GM12865 (cell line): ENCODE measurements around the gene LYRM1.

ENCODE experiments used
- DNase-seq: peaks from one replicate; pipeline ENCODE4 v3.0.0; 2010; ENCODE audit warnings: low read depth
- H3K4me3 ChIP-seq: 2 replicates; pipeline ENCODE4 v1.5.1; 2011; ENCODE audit warnings: mild to moderate bottlenecking, low read depth, low read length, control low read depth
- TF ChIP-seq, protein P1 (sequence below): IDR thresholded peaks from 2 replicates; pipeline ENCODE4 v1.5.1; 2011; ENCODE audit warnings: low read length, control low read depth, low read depth, inconsistent platforms; ENCODE audit not compliant: insufficient read depth; ENCODE audit errors: missing control alignments

The LYRM1 gene, protein sequence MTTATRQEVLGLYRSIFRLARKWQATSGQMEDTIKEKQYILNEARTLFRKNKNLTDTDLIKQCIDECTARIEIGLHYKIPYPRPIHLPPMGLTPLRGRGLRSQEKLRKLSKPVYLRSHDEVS

DNA sequence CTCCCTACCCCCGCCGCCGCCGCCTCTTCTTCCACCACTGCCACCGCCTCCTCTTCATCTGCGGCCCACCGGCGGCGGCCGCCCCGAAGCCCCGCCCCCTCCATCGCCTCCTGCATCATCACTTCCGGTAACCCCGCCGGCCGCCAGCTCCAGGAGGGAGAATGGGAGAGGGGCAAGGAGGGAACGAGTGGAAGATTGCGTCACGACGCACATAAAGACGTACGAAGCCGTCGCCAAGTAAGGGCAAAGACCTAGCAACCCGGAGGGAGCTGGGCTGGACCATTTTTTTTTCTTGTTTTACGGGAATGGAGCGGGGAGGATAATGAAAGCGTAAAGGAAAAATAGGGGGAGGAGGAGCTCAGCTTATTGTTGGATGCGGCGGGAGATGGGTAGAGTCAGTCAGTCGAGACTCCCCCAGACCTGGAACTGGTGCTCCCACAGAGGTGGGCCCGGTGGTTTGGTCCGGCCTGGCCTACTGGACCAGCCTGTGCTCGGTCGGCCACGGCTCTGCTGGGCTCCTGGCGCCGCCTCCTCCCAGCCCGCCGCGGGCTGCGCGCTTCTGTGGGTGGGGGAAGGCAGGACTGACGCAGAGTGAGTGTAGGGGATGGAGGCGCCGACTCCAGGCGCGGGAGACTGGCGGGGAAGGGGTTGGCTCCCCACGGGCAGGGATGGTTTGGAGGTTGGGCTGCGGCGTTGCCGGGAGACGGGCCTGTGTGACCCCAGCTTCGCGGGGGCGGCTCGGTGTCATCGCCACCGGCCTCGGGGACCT is at the start of gene LYRM1, which contains the start of gene DCUN1D3:
TSS of gene LYRM1 (plus strand) at position 473 of the 769 bp plus-strand sequence. CDS start 14,785 bp downstream, outside the sequence.
TSS of gene DCUN1D3 (minus strand) at position 60 of the 769 bp plus-strand sequence. CDS start 37,820 bp downstream, outside the sequence.
- peak within 1 kb of the TSS; percentile 71 for H3K4me3 ChIP-seq
- DNase-seq, result peak; percentile 97
- TF ChIP-seq, protein P1, sequence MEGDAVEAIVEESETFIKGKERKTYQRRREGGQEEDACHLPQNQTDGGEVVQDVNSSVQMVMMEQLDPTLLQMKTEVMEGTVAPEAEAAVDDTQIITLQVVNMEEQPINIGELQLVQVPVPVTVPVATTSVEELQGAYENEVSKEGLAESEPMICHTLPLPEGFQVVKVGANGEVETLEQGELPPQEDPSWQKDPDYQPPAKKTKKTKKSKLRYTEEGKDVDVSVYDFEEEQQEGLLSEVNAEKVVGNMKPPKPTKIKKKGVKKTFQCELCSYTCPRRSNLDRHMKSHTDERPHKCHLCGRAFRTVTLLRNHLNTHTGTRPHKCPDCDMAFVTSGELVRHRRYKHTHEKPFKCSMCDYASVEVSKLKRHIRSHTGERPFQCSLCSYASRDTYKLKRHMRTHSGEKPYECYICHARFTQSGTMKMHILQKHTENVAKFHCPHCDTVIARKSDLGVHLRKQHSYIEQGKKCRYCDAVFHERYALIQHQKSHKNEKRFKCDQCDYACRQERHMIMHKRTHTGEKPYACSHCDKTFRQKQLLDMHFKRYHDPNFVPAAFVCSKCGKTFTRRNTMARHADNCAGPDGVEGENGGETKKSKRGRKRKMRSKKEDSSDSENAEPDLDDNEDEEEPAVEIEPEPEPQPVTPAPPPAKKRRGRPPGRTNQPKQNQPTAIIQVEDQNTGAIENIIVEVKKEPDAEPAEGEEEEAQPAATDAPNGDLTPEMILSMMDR, result no peak

DNA sequence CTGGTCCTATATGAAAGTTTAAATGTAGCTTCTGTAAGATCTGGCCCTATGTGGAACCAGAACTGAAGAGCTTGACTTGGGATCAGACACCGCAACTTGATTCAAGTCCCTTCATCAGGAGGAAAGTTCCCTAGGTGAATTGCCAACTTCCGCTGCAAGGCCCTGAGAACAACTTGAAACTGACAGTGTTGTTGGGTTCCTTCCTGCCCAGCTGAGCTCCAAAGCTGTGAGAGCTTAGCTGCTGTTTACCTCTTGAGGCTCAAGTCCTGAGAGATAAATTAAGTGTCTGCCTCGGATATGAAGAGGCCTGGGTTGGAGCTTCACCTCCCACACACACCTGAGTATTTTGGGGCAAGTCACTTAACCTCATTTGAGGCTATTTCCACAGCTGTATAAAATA is 49.6 kb upstream of the LYRM1 start:
- no peak overlapping the region for H3K4me3 ChIP-seq
- TF ChIP-seq, protein P1, result no peak
- no peak for DNase-seq

DNA sequence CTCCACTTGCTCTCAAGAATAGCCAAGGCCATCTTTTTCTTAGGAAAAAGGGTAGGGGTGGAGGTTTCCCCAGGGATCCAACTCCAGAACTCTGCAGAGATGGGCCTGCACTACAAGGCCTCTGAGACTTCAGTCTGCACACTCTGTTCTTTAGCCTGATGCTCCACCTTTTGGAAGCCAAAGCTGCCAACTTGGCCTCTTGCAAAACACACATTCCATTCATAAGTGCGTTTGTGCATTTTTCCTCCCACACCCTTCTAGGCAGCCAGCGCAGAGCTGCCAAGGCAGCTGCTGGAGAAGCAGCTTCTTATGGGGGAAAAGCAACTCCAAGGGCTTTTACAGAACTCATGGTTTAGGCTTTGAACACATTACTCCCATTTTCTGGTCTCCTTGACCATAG is 49.0 kb upstream of the LYRM1 start:
- H3K4me3 ChIP-seq, result no peak overlapping the region
- DNase-seq, result no peak
- TF ChIP-seq, protein P1, result no peak

DNA sequence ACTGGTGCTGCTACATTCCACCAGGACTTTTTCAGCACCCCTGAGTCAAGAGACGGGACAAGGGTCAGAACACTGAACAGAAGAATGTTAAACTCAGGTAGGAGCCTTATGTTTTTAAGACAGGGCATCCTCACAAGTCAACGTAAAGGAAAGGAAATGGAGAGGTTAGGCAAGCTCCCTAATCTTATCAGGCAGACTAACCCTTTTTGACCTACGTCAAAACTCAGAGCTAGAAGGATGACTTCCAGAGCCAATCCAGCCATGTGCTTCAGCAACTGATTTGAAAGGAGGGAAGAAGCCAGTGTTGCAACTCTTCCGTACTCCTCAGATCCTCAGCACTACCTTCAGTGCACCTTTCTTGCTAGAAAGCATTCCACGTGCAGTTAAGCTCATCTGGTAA is 47.4 kb upstream of the LYRM1 start:
- DNase-seq, result no peak

DNA sequence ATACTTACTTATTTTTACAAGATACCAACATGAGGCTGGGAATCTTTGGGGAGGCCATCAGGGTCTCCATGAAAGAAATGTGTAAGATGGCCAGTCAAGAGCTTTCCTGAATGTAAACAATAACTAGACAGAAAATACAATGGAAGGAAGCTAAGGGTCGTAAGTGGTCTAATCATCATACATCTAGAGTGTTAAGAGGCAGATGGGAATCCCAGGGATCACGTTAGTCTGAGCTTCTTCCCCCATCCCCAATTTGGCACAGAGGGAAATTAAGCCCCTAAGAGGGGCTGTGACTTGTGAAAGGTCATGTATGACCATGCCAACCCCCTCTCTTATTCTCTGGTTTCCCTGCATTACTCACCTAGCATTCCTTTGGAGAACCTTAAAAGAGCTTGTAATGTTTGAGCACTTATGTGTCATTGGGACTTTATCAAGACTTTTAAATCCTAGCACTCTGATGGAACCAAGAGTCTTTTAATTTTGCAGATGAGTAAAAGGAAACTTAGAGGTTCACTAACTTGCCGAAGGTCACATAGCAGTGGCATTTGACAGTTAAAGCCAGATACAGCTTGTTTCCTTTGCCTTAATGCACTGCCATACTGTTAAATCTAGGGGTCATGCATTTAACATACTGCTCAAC is 46.5 kb upstream of the LYRM1 start:
- TF ChIP-seq, protein P1, result no peak
- no peak overlapping the region for H3K4me3 ChIP-seq
- DNase-seq, result no peak

More for the DNA sequence above, 47.4 kb upstream of the LYRM1 start:
- no peak overlapping the region for H3K4me3 ChIP-seq
- TF ChIP-seq, protein P1, result no peak

DNA sequence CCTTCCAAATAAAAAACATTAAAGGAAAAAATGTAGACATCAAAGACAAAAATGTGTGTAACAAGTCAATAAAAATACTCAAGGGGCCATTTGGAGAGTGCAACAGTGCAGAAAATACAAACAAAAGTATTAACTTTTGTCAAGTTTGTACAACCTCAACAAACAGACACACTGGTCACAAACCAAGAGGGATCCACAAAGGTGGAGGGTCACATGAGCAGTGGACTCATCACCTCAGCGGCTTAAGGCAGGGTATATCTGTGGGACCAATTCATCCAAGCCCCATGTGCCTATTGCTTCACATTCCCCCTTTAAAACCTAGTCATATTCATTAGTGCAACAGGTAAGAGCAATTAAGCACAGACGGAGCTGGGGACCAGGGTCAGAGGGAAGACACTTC is 45.6 kb upstream of the LYRM1 start:
- DNase-seq, result no peak
- TF ChIP-seq, protein P1, result no peak
- H3K4me3 ChIP-seq, result no peak overlapping the region

DNA sequence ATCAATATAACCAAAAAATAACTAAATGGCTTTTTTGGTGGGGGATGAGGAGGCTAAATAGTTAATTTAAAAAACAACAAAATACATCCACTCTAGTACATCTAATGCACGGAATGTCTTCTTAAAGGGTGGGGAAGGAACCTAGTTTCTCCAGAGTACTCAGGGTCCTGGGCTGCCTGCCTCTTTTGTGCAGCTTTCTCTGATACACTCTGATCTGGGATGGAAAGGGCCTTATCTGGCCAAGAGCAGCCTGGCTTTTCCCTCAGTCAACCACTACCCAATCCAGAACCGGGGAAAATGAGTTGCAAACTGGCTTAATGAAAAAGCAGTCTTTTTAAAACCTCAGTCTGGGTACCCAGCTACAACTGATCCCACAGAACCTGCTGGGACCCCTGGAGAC is 43.3 kb upstream of the LYRM1 start:
- no peak overlapping the region for H3K4me3 ChIP-seq
- TF ChIP-seq, protein P1, result no peak
- DNase-seq, result no peak
